Measurements from ENCODE around the gene IL33.

Gene IL33

GRCh38 chr9:6277417-6277816, 61.8 kb downstream of the IL33 start:
- H3K4me3 ChIP-seq: no peak overlapping the region
- TF ChIP-seq CTCF (IDR thresholded peaks at IDR 0.05): no peak
- DNase-seq (ENCODE audit: low spot score): no peak
- no peak overlapping the region for H3K27ac ChIP-seq

- Histone ChIP-seq H3K4me3 (no peak overlapping the region), H3K27ac (no peak overlapping the region)
- no peak for TF ChIP-seq CTCF (IDR thresholded peaks at IDR 0.05)
- no peak for DNase-seq (ENCODE audit: low spot score)
Observed at GRCh38 chr9:6301858-6302257, 86.3 kb downstream of the IL33 start.

GRCh38 chr9:6302417-6302816, 86.8 kb downstream of the IL33 start:
- DNase-seq (ENCODE audit: low spot score): no peak
- TF ChIP-seq CTCF (IDR thresholded peaks at IDR 0.05): no peak
- no peak overlapping the region for H3K4me3 ChIP-seq
- no peak overlapping the region for H3K27ac ChIP-seq

GRCh38 chr9:6304232-6304631, 88.6 kb downstream of the IL33 start:
- TF ChIP-seq CTCF (IDR thresholded peaks at IDR 0.05): no peak
- DNase-seq (ENCODE audit: low spot score): no peak
- Histone ChIP-seq H3K27ac (no peak overlapping the region), H3K4me3 (no peak overlapping the region)

- Histone ChIP-seq H3K4me3 (no peak overlapping the region), H3K27ac (no peak overlapping the region)
- peak; percentile 36 for TF ChIP-seq CTCF (IDR thresholded peaks at IDR 0.05)
- no peak for DNase-seq (ENCODE audit: low spot score)
Observed at GRCh38 chr9:6305954-6306563, 90.5 kb downstream of the IL33 start.
